NCI-H2081 (cell line): ENCODE data around the gene RAB17.
"Not testable (repeated sequence)": the region's sequence is repeated elsewhere in the genome, so short reads cannot be mapped to it uniquely, and the experiment has no call there.

ENCODE experiments used
- DNase-seq, 2 experiments: peaks; one replicate each; lab custom pipeline; 2025; lab: John Stamatoyannopoulos, UW

Gene RAB17

GRCh38 chr2:237598468-237599208, 8.1 kb upstream of the RAB17 start:
- no peak for DNase-seq

GRCh38 chr2:237597196-237598145, 6.9 kb upstream of the RAB17 start:
- no peak for DNase-seq

GRCh38 chr2:237596520-237597195, 6.1 kb upstream of the RAB17 start:
- no peak for DNase-seq

- not testable (repeated sequence) for DNase-seq
Observed at GRCh38 chr2:237595829-237596519, 5.4 kb upstream of the RAB17 start.

- DNase-seq = no peak
Observed at GRCh38 chr2:237594514-237594871, 4.0 kb upstream of the RAB17 start.

GRCh38 chr2:237593596-237594320, 3.2 kb upstream of the RAB17 start:
- DNase-seq = no peak

GRCh38 chr2:237593036-237593435, 2.5 kb upstream of the RAB17 start:
- no peak for DNase-seq

GRCh38 chr2:237592425-237592980, 2.0 kb upstream of the RAB17 start:
- DNase-seq = no peak

GRCh38 chr2:237591141-237591881, 777 bp upstream of the RAB17 start:
- peak; percentile 41 to 73 for DNase-seq

GRCh38 chr2:237588044-237588696, 2.4 kb downstream of the RAB17 start:
- DNase-seq = no peak

GRCh38 chr2:237585590-237586221, 4.8 kb downstream of the RAB17 start:
- DNase-seq = no peak

- DNase-seq = no peak
Observed at GRCh38 chr2:237583385-237584295, 6.9 kb downstream of the RAB17 start.

GRCh38 chr2:237581751-237582746, 8.5 kb downstream of the RAB17 start:
- peak; percentile 54 to 68 for DNase-seq

- no peak for DNase-seq
Observed at GRCh38 chr2:237581326-237581725, 9.2 kb downstream of the RAB17 start.

GRCh38 chr2:237577956-237578870, 12.3 kb downstream of the RAB17 start:
- no peak for DNase-seq

GRCh38 chr2:237577458-237577857, 13.1 kb downstream of the RAB17 start:
- no peak for DNase-seq
